Ureter (tissue), 1 donor: ENCODE data around the gene CREB3. TPM values are rescaled to one million over a fixed set of nuclear protein-coding genes. Genes with fewer than 3 reads are reported as not detected.

Experiments used
- DNase-seq: peaks from one replicate; pipeline ENCODE4 v3.0.0-alpha.2; 2020; ENCODE audit warnings: low spot score
- total RNA-seq: library from RNA; stranded (reverse); gene quantifications from one replicate; pipeline ENCODE4 v1.2.4, GENCODE V29; 2023
- donor health status: DM: yes; HTN: yes; CAD: no.

The CREB3 gene
- total RNA-seq, 1 donor from 2014 or later = 30.7 TPM

DNA sequence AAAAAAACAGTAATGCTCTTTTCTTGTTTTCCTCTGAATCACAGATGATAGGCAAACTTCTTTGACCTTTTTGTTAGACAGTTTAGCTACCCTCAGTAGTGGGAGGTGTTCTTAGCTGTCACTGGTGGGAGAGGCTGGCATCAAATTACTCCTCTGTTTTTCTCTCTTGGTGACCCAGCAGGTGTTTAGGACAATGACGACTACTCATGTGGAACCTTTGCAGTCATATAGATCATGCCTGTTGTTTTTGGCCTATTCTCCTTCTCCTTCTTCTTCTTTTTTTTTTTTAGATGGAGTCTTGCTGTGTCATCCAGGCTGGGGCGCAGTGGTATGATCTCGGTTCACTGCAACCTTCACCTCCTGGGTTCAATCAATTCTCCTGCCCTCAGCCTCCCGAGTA lies 43.6 kb downstream of the CREB3 start:
- no peak for DNase-seq

DNA sequence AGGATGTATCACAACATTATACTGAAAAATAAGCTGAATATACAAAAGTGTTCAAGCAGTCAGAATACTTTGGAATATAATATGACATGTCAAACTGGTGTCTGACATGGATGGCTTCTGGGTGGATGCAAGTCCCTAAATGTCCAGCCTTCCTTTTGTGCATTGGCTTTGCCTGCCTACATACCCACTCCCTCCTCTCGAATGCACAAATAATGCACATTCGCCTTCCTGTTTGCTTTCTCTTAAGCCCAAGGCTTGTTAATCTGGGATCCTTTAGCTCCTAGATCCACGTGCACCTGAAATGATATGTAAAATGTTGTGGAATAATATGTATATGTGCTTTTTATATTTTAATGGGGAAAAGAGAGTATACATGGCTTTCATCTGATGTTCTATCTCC lies 46.0 kb downstream of the CREB3 start:
- DNase-seq = no peak

DNA sequence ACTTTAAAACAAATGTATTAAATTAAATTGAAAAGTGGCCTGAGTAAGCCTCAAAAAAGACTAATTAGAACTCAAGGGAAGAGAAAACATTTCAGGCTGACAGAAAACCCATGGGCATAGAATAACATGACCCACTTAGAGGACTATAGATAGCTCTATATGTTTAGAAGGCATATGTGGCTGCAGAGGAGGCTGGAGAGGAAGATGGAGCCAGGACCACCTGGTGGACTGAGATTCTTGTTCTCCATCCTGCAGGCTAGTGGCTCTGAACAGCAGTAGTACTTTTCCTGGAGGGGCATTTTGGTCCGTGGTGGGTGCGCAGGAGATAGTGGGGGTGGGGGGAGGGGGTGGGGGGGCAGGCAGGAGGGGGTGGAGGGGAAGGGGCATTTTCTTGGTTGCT lies 48.6 kb downstream of the CREB3 start:
- DNase-seq = no peak

DNA sequence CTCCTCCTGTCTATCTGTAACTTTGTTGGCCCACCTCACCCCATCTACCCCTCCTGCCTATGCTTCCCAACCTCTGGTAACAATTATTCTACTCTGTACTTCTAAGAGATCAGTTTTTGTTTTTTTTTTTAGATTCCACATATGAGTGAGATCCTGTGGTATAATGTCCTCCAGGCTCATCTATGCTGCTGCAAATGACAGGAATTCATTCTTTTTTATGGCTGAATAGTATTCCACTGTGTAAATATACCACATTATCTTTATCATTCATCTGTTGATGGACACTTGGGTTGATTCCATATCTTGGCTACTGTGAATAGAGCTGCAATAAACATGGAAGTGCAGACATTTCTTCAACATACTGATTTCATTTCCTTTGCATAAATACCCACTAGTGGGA lies 51.0 kb downstream of the CREB3 start:
- DNase-seq = no peak

Other genes with a start within 250 kb of the CREB3 start
- 29.8 TPM for gene RUSC2, start 242.6 kb upstream of the CREB3 start, total RNA-seq
- gene TESK1, start 127.4 kb upstream of the CREB3 start, total RNA-seq = 25.6 TPM
- 2.0 TPM for gene CD72, start 114.3 kb upstream of the CREB3 start, total RNA-seq
- 0.52 TPM for gene SIT1, start 81.7 kb upstream of the CREB3 start, total RNA-seq
- 3,373 TPM for gene RMRP, start 74.6 kb upstream of the CREB3 start, total RNA-seq
- 22.4 TPM for gene CCDC107, start 74.4 kb upstream of the CREB3 start, total RNA-seq
- gene ARHGEF39, start 67.5 kb upstream of the CREB3 start, total RNA-seq = 1.0 TPM
- not detected for gene CA9, start 58.7 kb upstream of the CREB3 start, total RNA-seq
- 559 TPM for gene TPM2, start 42.7 kb upstream of the CREB3 start, total RNA-seq
- 340 TPM for gene TLN1, start 471 bp upstream of the CREB3 start, total RNA-seq
- 108 TPM for gene GBA2, start 16.6 kb downstream of the CREB3 start, total RNA-seq
- 34.3 TPM for gene RGP1, start 16.6 kb downstream of the CREB3 start, total RNA-seq
- not detected for gene MSMP, start 21.6 kb downstream of the CREB3 start, total RNA-seq
- 21.8 TPM for gene NPR2, start 58.9 kb downstream of the CREB3 start, total RNA-seq
- gene SPAG8, start 79.6 kb downstream of the CREB3 start, total RNA-seq = 6.4 TPM
- 40.5 TPM for gene HINT2, start 82.4 kb downstream of the CREB3 start, total RNA-seq
- gene FAM221B, start 96.1 kb downstream of the CREB3 start, total RNA-seq = 0.26 TPM
- gene TMEM8B, start 96.6 kb downstream of the CREB3 start, total RNA-seq = 32.3 TPM
- gene OR13J1, start 137.7 kb downstream of the CREB3 start, total RNA-seq = not detected
- 7.2 TPM for gene HRCT1, start 173.5 kb downstream of the CREB3 start, total RNA-seq
- 1.9 TPM for gene SPAAR, start 176.8 kb downstream of the CREB3 start, total RNA-seq
- not detected for gene OR2S2, start 225.5 kb downstream of the CREB3 start, total RNA-seq